Measurements from ENCODE around the gene TGIF1.
"Not testable (repeated sequence)": the region's sequence is repeated elsewhere in the genome, so short reads cannot be mapped to it uniquely, and the experiment has no call there.

TGIF1 gene

GRCh38 chr18:3455907-3456685 lies 6.1 kb downstream of the TGIF1 start:
- DNase-seq (ENCODE audit: low spot score): no peak

- peak; percentile 70 for DNase-seq (ENCODE audit: low spot score)
Observed at GRCh38 chr18:3456686-3457069, 6.7 kb downstream of the TGIF1 start.

- DNase-seq (ENCODE audit: low spot score): no peak
Observed at GRCh38 chr18:3457261-3457724, 7.3 kb downstream of the TGIF1 start.

- no peak for DNase-seq (ENCODE audit: low spot score)
Observed at GRCh38 chr18:3458378-3458777, 8.4 kb downstream of the TGIF1 start.

- DNase-seq (ENCODE audit: low spot score): no peak
Observed at GRCh38 chr18:3458952-3459853, 9.2 kb downstream of the TGIF1 start.

GRCh38 chr18:3460823-3461398 lies 10.9 kb downstream of the TGIF1 start:
- no peak for DNase-seq (ENCODE audit: low spot score)

GRCh38 chr18:3461704-3462103 lies 11.7 kb downstream of the TGIF1 start:
- DNase-seq (ENCODE audit: low spot score): no peak

- no peak for DNase-seq (ENCODE audit: low spot score)
Observed at GRCh38 chr18:3463051-3463450, 13.1 kb downstream of the TGIF1 start.

GRCh38 chr18:3466045-3466444 lies 16.1 kb downstream of the TGIF1 start:
- DNase-seq (ENCODE audit: low spot score): no peak

- DNase-seq (ENCODE audit: low spot score): no peak
Observed at GRCh38 chr18:3466872-3467271, 16.9 kb downstream of the TGIF1 start.

- DNase-seq (ENCODE audit: low spot score): no peak
Observed at GRCh38 chr18:3468066-3468705, 18.2 kb downstream of the TGIF1 start.

GRCh38 chr18:3468833-3469232 lies 18.9 kb downstream of the TGIF1 start:
- no peak for DNase-seq (ENCODE audit: low spot score)

- DNase-seq (ENCODE audit: low spot score): no peak
Observed at GRCh38 chr18:3471141-3471648, 21.2 kb downstream of the TGIF1 start.

GRCh38 chr18:3472121-3472520 lies 22.1 kb downstream of the TGIF1 start:
- not testable (repeated sequence) for DNase-seq (ENCODE audit: low spot score)

GRCh38 chr18:3472681-3473544 lies 22.9 kb downstream of the TGIF1 start:
- DNase-seq (ENCODE audit: low spot score): no peak

- no peak for DNase-seq (ENCODE audit: low spot score)
Observed at GRCh38 chr18:3478262-3478978, 28.4 kb downstream of the TGIF1 start.

GRCh38 chr18:3479978-3480509 lies 30.1 kb downstream of the TGIF1 start:
- DNase-seq (ENCODE audit: low spot score): no peak

GRCh38 chr18:3480827-3481573 lies 31.0 kb downstream of the TGIF1 start:
- no peak for DNase-seq (ENCODE audit: low spot score)

GRCh38 chr18:3481696-3482210 lies 31.8 kb downstream of the TGIF1 start:
- DNase-seq (ENCODE audit: low spot score): peak; percentile 76

All from HuH-7 (cell line).